ENCODE measurements around the gene STH.
A peak's percentile ranks its signal among the peaks of the same experiment; 100 is the strongest.

Gene STH

DNA sequence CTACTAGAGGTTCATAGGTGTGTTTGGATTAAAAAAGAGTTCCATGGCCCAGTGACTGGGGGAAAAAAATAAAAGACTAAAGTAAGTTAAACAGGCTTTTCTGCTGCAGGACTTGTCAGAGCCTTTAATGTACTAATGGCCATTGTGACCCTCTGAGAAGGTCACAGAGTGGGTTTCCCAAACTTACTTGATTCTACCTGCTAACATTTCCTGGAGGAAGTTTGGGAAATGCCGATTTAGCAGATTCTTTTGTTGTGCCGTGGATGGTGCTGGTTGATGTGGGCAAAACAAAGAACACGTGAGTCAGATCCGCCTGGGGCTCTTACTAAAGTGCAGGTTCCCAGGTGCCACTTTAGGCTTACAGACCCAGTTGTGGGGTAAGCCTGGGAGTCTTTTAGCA is 13.6 kb upstream of the STH start:
- no peak for DNase-seq (ENCODE audit: low read depth)

DNA sequence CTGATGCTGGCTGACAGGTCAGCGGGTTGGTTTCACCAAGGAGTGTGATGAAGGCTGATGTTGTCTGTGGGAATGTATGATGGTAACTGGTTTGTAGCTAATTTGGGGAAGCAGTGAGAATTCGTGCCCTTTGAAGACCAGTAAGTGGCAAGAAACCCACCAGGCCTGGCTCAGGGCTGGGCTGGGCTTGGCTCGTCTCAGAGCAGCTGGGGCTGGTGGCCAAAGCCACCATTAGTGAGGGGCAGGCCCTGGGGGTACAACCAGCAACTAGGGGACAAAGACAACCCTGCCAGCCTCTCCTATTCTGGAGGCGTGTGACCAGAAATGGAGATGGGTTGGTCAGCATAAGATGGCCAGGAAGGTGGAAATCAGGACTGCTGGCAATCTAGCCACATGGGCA is 13.0 kb upstream of the STH start:
- no peak for DNase-seq (ENCODE audit: low read depth)

DNA sequence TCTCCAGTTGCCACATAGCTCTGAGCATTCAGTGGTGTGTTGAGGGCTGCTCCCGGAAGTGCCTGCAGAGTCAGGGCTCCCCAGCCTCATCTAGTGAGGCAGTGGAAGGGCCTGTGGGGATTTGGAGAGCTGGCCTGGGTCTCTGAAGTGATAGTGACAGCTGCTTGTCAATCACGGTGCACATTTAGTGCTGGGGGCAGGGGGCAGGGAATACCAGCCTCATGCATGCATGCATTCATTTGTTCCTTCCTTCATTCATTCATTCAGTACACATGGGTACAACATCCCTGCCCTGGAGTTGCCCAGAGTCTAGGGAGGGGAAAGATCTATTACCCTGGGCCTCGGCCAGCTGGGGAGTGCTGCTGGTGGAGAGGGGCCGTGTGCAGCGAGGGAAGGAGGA is 11.3 kb upstream of the STH start:
- DNase-seq (ENCODE audit: low read depth): no peak

DNA sequence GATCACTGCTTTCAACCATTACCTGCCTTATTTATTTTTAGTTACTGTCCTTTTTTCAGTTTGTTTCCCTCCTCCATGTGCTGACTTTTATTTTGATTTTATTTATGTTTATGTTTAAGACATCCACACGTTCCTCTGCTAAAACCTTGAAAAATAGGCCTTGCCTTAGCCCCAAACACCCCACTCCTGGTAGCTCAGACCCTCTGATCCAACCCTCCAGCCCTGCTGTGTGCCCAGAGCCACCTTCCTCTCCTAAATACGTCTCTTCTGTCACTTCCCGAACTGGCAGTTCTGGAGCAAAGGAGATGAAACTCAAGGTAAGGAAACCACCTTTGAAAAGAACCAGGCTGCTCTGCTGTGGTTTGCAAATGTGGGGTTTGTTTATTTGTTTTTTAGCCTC is 9.3 kb upstream of the STH start:
- no peak for DNase-seq (ENCODE audit: low read depth)

DNA sequence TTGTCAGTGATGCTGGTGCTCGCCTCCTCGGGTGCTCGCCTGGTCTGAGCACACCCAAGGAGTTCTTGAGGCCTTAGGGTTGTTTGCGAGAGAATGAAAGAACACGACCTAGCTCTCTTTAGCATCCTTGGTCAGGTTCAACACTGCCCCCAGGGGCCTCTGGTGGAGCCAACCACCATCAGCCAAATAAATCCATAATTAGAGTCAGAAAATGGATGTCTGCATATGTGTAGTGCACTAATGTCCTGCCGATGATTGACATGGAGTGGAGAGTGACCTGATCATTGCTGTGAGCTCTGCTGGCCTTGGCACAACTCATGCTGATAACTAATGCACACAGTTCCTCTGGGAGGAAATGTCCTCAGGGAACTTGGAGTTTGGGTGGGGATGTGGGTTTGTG is 8.2 kb upstream of the STH start:
- DNase-seq (ENCODE audit: low read depth): no peak

DNA sequence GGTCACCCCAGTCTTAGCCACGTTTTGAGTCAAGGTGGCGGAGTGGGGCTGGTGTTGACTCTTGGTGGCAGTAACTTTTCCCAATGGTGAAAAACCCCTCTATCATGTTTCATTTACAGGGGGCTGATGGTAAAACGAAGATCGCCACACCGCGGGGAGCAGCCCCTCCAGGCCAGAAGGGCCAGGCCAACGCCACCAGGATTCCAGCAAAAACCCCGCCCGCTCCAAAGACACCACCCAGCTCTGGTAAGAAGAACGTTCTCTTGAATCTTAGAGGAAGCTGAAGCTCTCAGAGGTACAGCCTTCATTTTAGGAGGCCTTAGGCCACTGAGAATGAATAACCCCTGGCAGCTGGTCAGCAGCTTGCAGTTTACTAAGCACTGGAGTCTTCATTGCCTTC is 7.7 kb upstream of the STH start:
- no peak for DNase-seq (ENCODE audit: low read depth)

DNA sequence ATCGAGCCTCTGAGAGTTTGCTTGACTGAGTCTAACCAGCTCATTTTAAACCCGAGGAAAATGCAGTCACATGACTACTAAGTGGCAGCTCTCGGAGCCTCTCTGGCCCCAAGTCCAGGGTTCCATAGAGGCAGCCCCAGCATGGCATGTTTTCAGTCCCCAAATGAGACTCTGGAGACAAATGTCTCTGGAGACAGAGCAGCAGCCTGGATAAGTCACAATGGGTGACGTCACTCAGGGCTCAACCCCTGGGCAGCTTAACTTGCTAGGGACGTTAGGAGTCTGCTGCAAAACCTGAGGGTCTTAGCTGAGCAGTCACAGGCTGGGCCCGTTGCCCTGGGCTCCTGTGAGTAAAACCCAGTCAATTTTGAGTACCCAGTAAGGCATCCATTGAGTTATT is 6.9 kb upstream of the STH start:
- DNase-seq (ENCODE audit: low read depth): no peak

DNA sequence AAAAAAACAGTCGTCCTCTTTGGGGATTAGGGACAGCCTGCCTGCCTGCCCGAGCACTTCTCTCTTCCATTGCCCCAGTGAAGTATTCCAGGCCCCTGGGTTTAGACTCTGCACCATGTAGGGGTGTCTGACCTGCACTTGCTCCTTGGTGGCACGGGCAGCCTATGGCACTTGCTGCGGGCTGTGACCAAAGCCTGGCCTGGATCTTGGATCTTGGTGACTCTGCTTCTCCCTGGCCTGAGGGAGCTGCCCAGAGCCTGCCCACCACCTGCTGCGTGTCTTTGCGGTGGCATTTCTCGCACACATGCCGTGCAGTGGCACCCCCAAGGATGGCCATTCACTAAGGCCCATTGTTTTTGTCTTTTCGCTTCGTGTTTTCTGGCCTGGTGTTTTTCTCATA is 6.1 kb upstream of the STH start:
- DNase-seq (ENCODE audit: low read depth): no peak

DNA sequence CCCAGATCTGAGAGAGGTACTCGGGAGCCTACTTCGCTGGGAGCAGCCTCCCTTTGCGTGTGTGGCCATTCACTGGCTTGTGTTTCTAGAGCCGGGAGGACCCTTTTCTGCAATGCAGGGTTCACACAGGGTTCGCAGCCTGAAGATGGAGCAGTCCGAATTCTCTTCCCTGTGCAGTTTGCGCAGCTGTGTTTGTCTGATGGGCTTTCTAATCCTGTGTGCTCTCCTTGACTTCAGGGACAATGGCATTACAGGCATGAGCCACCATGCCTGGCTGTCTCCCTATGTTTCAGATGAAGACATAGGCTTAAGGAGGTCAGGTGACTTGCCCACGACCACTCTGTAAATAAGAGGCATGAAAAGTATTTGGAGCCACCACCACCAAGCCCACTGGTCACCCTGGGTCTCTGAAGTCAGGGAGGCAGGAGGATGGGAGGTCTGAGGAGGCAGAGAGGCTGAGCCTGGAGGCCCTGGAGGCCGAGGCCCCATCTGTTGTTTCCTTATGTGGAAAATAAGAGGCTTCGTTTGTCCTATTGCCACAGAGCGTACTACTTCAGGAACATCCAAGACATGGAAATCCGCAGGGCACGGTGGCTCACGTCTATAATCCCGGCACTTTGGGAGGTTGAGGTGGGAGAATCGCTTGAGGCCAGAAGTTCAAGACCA is 5.0 kb upstream of the STH start:
- DNase-seq (ENCODE audit: low read depth): no peak

DNA sequence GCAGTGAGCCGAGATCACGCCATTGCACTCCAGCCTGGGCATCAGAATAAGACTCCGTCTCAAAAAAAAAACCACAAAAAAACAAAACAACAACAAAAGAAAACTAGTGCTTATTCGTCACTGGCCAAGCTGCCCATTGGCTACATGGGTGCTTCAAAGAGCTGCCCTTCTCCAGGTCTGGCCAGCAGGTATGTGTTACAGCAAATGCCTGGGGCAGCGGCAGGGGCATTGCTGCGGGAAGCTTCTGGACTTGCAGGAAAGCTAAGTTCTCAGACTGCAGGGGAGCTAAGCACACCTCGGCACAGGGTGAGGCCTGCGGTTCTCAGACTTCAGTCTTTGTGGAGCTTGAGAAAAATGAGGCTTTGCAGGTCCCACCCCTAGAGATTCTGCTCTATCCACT is 4.1 kb upstream of the STH start:
- no peak for DNase-seq (ENCODE audit: low read depth)

DNA sequence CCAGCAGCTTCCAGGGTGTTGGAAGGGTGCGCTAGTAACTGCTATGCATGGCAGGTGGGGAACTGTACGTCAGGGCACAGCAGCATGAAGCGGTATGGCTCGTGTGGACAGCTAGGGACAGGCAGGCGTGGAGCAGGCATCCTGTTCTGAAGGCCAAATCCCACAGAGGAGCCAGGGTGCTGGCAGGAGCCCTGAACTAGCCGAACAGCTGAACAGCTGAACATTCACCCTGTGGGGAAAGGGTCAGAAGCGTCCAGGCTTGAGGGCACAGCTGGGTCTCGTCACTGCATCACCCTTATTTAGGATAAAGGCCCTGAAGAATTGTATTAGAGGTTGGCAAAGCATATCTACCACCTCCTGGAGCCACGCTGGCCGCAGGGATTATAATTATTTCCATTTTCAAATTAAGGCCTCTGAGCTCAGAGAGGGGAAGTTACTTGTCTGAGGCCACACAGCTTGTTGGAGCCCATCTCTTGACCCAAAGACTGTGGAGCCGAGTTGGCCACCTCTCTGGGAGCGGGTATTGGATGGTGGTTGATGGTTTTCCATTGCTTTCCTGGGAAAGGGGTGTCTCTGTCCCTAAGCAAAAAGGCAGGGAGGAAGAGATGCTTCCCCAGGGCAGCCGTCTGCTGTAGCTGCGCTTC is 3.3 kb upstream of the STH start:
- DNase-seq (ENCODE audit: low read depth): no peak

DNA sequence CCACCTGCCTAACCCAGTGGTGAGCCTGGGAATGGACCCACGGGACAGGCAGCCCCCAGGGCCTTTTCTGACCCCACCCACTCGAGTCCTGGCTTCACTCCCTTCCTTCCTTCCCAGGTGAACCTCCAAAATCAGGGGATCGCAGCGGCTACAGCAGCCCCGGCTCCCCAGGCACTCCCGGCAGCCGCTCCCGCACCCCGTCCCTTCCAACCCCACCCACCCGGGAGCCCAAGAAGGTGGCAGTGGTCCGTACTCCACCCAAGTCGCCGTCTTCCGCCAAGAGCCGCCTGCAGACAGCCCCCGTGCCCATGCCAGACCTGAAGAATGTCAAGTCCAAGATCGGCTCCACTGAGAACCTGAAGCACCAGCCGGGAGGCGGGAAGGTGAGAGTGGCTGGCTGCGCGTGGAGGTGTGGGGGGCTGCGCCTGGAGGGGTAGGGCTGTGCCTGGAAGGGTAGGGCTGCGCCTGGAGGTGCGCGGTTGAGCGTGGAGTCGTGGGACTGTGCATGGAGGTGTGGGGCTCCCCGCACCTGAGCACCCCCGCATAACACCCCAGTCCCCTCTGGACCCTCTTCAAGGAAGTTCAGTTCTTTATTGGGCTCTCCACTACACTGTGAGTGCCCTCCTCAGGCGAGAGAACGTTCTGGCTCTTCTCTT is 2.6 kb upstream of the STH start:
- DNase-seq (ENCODE audit: low read depth): no peak

DNA sequence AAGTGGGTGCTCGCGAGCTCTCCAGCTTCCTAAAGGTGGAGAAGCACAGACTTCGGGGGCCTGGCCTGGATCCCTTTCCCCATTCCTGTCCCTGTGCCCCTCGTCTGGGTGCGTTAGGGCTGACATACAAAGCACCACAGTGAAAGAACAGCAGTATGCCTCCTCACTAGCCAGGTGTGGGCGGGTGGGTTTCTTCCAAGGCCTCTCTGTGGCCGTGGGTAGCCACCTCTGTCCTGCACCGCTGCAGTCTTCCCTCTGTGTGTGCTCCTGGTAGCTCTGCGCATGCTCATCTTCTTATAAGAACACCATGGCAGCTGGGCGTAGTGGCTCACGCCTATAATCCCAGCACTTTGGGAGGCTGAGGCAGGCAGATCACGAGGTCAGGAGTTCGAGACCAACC is 1.9 kb upstream of the STH start:
- no peak for DNase-seq (ENCODE audit: low read depth)

DNA sequence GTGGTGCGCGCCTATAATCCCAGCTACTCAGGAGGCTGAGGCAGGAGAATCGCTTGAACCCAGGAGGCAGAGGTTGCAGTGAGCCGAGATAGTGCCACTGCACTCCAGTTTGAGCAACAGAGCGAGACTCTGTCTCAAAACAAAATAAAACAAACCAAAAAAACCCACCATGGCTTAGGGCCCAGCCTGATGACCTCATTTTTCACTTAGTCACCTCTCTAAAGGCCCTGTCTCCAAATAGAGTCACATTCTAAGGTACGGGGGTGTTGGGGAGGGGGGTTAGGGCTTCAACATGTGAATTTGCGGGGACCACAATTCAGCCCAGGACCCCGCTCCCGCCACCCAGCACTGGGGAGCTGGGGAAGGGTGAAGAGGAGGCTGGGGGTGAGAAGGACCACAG is 1.4 kb upstream of the STH start:
- DNase-seq (ENCODE audit: low read depth): no peak

DNA sequence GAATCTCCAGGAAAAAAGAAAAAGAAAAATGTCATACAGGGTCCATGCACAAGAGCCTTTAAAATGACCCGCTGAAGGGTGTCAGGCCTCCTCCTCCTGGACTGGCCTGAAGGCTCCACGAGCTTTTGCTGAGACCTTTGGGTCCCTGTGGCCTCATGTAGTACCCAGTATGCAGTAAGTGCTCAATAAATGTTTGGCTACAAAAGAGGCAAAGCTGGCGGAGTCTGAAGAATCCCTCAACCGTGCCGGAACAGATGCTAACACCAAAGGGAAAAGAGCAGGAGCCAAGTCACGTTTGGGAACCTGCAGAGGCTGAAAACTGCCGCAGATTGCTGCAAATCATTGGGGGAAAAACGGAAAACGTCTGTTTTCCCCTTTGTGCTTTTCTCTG is 845 bp downstream of the STH start:
- no peak for DNase-seq (ENCODE audit: low read depth)

DNA sequence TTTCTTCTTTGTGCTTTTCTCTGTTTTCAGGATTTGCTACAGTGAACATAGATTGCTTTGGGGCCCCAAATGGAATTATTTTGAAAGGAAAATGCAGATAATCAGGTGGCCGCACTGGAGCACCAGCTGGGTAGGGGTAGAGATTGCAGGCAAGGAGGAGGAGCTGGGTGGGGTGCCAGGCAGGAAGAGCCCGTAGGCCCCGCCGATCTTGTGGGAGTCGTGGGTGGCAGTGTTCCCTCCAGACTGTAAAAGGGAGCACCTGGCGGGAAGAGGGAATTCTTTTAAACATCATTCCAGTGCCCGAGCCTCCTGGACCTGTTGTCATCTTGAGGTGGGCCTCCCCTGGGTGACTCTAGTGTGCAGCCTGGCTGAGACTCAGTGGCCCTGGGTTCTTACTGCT is 1.2 kb downstream of the STH start:
- DNase-seq (ENCODE audit: low read depth): no peak

DNA sequence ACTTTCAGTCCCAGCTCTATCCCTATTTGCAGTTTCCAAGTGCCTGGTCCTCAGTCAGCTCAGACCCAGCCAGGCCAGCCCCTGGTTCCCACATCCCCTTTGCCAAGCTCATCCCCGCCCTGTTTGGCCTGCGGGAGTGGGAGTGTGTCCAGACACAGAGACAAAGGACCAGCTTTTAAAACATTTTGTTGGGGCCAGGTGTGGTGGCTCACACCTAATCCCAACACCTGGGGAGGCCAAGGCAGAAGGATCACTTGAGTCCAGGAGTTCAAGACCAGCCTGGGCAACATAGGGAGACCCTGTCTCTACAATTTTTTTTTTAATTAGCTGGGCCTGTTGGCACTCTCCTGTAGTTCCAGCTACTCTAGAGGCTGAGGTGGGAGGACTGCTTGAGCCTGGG is 1.7 kb downstream of the STH start:
- no peak for DNase-seq (ENCODE audit: low read depth)

DNA sequence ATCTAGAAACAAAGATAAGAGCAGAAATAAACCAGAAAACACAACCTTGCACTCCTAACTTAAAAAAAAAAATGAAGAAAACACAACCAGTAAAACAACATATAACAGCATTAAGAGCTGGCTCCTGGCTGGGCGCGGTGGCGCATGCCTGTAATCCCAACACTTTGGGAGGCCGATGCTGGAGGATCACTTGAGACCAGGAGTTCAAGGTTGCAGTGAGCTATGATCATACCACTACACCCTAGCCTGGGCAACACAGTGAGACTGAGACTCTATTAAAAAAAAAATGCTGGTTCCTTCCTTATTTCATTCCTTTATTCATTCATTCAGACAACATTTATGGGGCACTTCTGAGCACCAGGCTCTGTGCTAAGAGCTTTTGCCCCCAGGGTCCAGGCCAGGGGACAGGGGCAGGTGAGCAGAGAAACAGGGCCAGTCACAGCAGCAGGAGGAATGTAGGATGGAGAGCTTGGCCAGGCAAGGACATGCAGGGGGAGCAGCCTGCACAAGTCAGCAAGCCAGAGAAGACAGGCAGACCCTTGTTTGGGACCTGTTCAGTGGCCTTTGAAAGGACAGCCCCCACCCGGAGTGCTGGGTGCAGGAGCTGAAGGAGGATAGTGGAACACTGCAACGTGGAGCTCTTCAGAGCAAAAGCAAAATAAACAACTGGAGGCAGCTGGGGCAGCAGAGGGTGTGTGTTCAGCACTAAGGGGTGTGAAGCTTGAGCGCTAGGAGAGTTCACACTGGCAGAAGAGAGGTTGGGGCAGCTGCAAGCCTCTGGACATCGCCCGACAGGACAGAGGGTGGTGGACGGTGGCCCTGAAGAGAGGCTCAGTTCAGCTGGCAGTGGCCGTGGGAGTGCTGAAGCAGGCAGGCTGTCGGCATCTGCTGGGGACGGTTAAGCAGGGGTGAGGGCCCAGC is 2.6 kb downstream of the STH start:
- no peak for DNase-seq (ENCODE audit: low read depth)

DNA sequence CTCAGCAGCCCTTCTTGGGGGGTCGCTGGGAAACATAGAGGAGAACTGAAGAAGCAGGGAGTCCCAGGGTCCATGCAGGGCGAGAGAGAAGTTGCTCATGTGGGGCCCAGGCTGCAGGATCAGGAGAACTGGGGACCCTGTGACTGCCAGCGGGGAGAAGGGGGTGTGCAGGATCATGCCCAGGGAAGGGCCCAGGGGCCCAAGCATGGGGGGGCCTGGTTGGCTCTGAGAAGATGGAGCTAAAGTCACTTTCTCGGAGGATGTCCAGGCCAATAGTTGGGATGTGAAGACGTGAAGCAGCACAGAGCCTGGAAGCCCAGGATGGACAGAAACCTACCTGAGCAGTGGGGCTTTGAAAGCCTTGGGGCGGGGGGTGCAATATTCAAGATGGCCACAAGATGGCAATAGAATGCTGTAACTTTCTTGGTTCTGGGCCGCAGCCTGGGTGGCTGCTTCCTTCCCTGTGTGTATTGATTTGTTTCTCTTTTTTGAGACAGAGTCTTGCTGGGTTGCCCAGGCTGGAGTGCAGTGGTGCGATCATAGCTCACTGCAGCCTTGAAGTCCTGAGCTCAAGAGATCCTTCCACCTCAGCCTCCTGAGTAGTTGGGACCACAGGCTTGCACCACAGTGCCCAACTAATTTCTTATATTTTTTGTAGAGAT is 3.4 kb downstream of the STH start:
- DNase-seq (ENCODE audit: low read depth): peak; percentile 61

DNA sequence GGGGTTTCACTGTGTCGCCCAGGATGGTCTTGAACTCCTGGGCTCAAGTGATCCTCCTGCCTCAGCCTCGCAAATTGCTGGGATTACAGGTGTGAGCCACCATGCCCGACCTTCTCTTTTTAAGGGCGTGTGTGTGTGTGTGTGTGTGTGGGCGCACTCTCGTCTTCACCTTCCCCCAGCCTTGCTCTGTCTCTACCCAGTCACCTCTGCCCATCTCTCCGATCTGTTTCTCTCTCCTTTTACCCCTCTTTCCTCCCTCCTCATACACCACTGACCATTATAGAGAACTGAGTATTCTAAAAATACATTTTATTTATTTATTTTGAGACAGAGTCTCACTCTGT is 3.9 kb downstream of the STH start:
- no peak for DNase-seq (ENCODE audit: low read depth)

DNA sequence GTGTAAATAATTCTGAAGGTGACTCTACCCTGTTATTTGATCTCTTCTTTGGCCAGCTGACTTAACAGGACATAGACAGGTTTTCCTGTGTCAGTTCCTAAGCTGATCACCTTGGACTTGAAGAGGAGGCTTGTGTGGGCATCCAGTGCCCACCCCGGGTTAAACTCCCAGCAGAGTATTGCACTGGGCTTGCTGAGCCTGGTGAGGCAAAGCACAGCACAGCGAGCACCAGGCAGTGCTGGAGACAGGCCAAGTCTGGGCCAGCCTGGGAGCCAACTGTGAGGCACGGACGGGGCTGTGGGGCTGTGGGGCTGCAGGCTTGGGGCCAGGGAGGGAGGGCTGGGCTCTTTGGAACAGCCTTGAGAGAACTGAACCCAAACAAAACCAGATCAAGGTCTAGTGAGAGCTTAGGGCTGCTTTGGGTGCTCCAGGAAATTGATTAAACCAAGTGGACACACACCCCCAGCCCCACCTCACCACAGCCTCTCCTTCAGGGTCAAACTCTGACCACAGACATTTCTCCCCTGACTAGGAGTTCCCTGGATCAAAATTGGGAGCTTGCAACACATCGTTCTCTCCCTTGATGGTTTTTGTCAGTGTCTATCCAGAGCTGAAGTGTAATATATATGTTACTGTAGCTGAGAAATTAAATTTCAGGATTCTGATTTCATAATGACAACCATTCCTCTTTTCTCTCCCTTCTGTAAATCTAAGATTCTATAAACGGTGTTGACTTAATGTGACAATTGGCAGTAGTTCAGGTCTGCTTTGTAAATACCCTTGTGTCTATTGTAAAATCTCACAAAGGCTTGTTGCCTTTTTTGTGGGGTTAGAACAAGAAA is 5.1 kb downstream of the STH start:
- DNase-seq (ENCODE audit: low read depth): no peak
